Ureter (tissue), 1 donor: ENCODE data around the gene AP5B1. TPM values are rescaled to one million over a fixed set of nuclear protein-coding genes. Genes with fewer than 3 reads are reported as not detected.
"Not testable (repeated sequence)": the region's sequence is repeated elsewhere in the genome, so short reads cannot be mapped to it uniquely, and the experiment has no call there.

Experiments
- DNase-seq: peaks from one replicate; pipeline ENCODE4 v3.0.0-alpha.2; 2020; ENCODE audit warnings: low spot score
- total RNA-seq: library from RNA; stranded (reverse); gene quantifications from one replicate; pipeline ENCODE4 v1.2.4, GENCODE V29; 2023
- donor health status: DM: yes; HTN: yes; CAD: no.

AP5B1 gene
- total RNA-seq, 1 donor from 2014 or later, result 13.5 TPM

GRCh38 chr11:65767806-65768205 is 13.0 kb downstream of the AP5B1 start:
- not testable (repeated sequence) for DNase-seq

- no peak for DNase-seq
Measured at GRCh38 chr11:65767406-65767805, 13.4 kb downstream of the AP5B1 start.

- DNase-seq, result no peak
Measured at GRCh38 chr11:65766535-65766934, 14.2 kb downstream of the AP5B1 start.

DNA sequence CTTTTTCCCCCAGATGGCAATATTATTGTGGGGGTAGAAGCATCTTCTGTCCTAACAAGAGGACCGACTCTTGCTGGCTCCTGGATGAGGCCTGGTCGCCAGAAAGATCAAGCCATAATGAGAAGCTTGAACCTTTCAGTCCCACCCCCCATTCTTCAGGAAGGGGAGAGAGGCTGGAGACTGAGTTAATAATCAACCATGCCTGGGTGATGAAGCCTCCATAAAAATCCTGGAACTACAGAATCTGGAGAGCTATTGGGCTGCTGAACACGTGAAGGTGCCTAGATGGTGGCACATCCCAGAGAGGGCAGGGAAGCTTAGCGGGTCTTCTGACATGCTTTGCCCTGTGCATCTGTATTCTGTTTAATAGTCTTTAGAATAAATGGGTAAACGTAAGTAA is 16.3 kb downstream of the AP5B1 start:
- no peak for DNase-seq

- DNase-seq, result not testable (repeated sequence)
Measured at GRCh38 chr11:65762816-65763215, 18.0 kb downstream of the AP5B1 start.

DNA sequence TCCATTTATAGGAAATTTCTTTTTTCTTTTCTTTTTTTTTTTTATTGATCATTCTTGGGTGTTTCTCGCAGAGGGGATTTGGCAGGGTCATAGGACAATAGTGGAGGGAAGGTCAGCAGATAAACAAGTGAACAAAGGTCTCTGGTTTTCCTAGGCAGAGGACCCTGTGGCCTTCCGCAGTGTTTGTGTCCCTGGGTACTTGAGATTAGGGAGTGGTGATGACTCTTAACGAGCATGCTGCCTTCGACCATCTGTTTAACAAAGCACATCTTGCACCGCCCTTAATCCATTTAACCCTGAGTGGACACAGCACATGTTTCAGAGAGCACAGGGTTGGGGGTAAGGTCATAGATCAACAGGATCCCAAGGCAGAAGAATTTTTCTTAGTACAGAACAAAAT is 18.6 kb downstream of the AP5B1 start:
- not testable (repeated sequence) for DNase-seq

DNA sequence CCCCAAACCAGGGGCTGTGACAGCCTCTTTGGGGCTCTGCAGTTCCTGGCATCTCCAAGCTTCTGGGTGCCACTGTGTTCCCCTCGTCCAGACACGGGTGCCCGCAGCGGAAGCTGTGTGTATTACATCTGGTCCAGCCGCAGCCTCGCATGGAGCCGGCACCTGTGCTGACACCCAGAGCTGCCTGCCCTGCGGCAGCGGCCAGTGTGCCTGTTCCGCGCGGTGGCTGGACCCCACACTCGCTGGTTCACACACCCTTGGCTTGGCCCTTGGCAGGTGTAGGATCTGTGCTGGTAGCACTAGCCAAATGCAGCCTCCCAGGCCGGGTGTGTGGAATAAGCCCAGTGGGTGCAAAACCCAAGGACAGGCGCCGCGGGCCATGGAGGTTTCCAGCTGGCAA is 35.7 kb downstream of the AP5B1 start:
- DNase-seq, result no peak

DNA sequence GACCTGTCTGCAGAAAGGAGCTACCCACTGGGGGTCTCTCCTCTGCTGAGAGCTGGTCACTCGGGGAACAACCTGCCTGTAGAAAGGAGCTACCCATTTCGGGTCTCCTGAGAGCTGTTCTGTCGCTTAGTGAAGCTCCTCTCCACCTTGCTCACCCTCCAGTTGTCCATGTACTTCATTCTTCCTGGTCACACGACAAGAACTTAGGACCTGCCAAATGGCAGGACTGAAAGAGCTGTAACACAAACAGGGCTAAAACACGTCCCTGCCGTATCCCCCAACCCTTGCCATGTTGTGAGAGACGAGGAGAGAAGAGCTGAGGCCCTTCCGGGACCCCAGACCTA is 36.1 kb downstream of the AP5B1 start:
- no peak for DNase-seq

DNA sequence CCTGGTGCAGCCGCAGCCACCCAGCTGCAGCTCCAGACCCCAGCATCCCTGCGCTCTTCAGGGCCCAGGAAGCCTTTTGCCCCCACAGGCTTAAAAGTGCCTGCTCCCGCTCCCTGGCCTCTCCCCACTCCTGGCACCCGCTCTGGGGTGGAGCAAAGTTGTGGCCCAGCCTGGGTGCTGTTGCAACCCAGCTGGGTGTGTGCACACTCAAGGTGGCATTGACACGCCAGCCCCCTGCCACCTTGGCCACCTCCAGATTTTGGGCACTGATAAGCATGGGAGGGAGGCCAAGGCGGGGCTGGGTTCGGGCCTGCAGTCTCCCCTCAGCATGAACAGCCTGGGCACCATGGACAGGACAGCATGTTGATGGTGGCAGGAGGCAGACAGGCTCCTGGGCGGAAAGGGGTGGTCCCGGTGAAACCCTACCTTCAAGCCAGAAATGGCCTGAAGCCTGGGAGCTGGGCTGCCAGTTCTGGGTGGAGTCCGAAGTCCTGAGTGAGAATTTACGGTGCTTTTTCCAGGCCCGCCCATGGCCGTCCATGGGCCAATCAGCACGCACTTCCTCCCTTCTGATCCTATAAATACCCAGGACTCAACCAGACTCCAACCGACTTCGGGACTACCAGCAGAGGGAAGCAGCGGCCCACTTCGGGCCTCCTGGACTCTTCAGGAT is 36.6 kb downstream of the AP5B1 start:
- no peak for DNase-seq

DNA sequence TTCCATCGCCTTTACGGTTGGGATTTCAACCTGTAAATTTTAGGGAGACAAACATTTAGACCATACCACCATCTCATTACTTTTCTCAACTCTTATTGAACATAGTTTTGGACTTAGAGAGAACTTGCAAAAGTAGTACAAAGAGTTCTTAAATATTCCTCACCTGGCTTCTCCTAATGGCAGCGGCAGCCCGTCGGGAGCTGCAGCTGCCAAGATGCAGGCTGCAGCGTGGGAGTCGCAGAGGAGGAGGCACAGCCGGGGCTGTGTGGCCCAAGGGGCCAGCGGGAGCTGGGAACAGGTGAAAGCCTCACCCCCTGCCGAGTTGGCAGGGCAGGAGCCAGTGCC is 37.1 kb downstream of the AP5B1 start:
- DNase-seq, result no peak

GRCh38 chr11:65742353-65742752 is 38.4 kb downstream of the AP5B1 start:
- DNase-seq, result no peak

DNA sequence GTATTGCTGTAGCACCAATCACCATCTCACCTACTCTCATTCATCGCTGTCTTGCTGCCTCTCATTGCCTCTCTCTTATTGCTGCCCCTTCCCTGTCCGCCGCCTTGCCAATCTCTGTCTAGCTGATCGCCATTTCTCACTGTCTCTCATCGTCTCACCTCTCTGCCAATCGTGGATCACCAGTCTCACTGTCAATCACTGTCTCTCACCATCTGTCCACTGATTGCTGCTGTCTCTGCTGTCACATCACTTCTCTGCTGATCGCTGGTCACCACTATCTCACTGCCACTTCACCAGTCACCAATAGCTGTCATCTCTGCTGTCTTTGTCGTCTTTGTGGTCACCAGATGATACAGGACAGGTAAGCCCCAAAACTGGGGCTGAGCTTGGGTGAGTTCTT is 39.6 kb downstream of the AP5B1 start:
- no peak for DNase-seq

GRCh38 chr11:65739022-65739421 is 41.8 kb downstream of the AP5B1 start:
- DNase-seq, result no peak

- DNase-seq, result no peak
Measured at GRCh38 chr11:65736810-65737209, 44.0 kb downstream of the AP5B1 start.

- not testable (repeated sequence) for DNase-seq
Measured at GRCh38 chr11:65735111-65735510, 45.7 kb downstream of the AP5B1 start.

GRCh38 chr11:65730461-65730860 is 50.3 kb downstream of the AP5B1 start:
- no peak for DNase-seq

- DNase-seq, result no peak
Measured at GRCh38 chr11:65727865-65728264, 52.9 kb downstream of the AP5B1 start.

DNA sequence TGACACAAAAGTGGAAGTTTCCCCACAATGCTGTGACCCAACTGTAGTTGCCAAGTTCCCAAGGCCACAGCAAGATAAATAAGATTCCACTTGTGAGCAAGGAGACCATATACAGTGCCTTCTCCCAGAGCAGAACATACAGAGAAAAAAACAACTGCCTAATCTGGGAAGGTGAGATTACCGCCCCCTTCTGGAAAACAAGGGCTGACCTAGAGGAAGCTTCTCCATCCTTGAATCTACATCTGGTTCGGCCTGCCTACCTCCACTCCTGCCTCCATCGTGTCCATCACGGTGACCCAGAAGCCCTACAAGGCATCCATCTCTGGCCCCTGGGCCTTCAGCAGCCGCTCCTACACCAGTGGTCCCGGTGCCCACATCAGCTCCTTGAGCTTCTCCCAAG is 54.1 kb downstream of the AP5B1 start:
- DNase-seq, result no peak

Other genes with a start within 250 kb of the AP5B1 start
- 120 TPM for gene LTBP3, start 222.6 kb downstream of the AP5B1 start, total RNA-seq
- 50.3 TPM for gene ZNRD2, start 210.5 kb downstream of the AP5B1 start, total RNA-seq
- gene FAM89B, start 208.4 kb downstream of the AP5B1 start, total RNA-seq, result 21.9 TPM
- 122 TPM for gene EHBP1L1, start 204.9 kb downstream of the AP5B1 start, total RNA-seq
- gene KCNK7, start 185.2 kb downstream of the AP5B1 start, total RNA-seq, result 0.83 TPM
- 57.3 TPM for gene MAP3K11, start 166.8 kb downstream of the AP5B1 start, total RNA-seq
- 57.6 TPM for gene PCNX3, start 165.2 kb downstream of the AP5B1 start, total RNA-seq
- gene SIPA1, start 142.9 kb downstream of the AP5B1 start, total RNA-seq, result 40.3 TPM
- gene RELA, start 118.1 kb downstream of the AP5B1 start, total RNA-seq, result 97.9 TPM
- gene KAT5, start 68.7 kb downstream of the AP5B1 start, total RNA-seq, result 74.8 TPM
- gene RNASEH2C, start 60.2 kb downstream of the AP5B1 start, total RNA-seq, result 29.8 TPM
- gene OVOL1, start 6.1 kb upstream of the AP5B1 start, total RNA-seq, result 25.8 TPM
- gene SNX32, start 53.0 kb upstream of the AP5B1 start, total RNA-seq, result 2.6 TPM
- 887 TPM for gene CFL1, start 77.2 kb upstream of the AP5B1 start, total RNA-seq
- 61.7 TPM for gene MUS81, start 79.5 kb upstream of the AP5B1 start, total RNA-seq
- gene EFEMP2, start 91.8 kb upstream of the AP5B1 start, total RNA-seq, result 60.0 TPM
- gene CTSW, start 98.9 kb upstream of the AP5B1 start, total RNA-seq, result 5.7 TPM
- gene FIBP, start 107.5 kb upstream of the AP5B1 start, total RNA-seq, result 60.2 TPM
- 20.5 TPM for gene CCDC85B, start 109.7 kb upstream of the AP5B1 start, total RNA-seq
- gene FOSL1, start 119.4 kb upstream of the AP5B1 start, total RNA-seq, result 4.5 TPM
- gene C11orf68, start 138.1 kb upstream of the AP5B1 start, total RNA-seq, result 28.9 TPM
- 54.0 TPM for gene DRAP1, start 138.4 kb upstream of the AP5B1 start, total RNA-seq
- gene TSGA10IP, start 164.5 kb upstream of the AP5B1 start, total RNA-seq, result 0.68 TPM
- 48.6 TPM for gene SART1, start 180.8 kb upstream of the AP5B1 start, total RNA-seq
- 28.7 TPM for gene EIF1AD, start 221.2 kb upstream of the AP5B1 start, total RNA-seq
- gene BANF1, start 221.5 kb upstream of the AP5B1 start, total RNA-seq, result 192 TPM
- gene CST6, start 231.0 kb upstream of the AP5B1 start, total RNA-seq, result 1.1 TPM
- not detected for gene CATSPER1, start 245.5 kb upstream of the AP5B1 start, total RNA-seq